Nephron progenitor cell (in vitro differentiated cells): Measurements from ENCODE around the gene STARD7.
A peak's percentile ranks its signal among the peaks of the same experiment; 100 is the strongest.

Experiments used
- DNase-seq: peaks from one replicate; pipeline ENCODE4 v3.0.0; 2021
- H3K27ac Mint-ChIP-seq: 2 replicates; pipeline ENCODE4 v1.8.0; 2021; ENCODE audit warnings: mild to moderate bottlenecking, moderate library complexity, mixed read lengths
- H3K27me3 Mint-ChIP-seq: 2 replicates; pipeline ENCODE4 v1.8.0; 2021; ENCODE audit warnings: mild to moderate bottlenecking, low read depth, mixed read lengths; ENCODE audit not compliant: poor library complexity
- H3K36me3 Mint-ChIP-seq: 2 replicates; pipeline ENCODE4 v1.8.0; 2021; ENCODE audit warnings: low read depth, mixed read lengths
- H3K4me1 Mint-ChIP-seq: 2 replicates; pipeline ENCODE4 v1.8.0; 2021; ENCODE audit warnings: mixed read lengths
- H3K4me3 Mint-ChIP-seq: 2 replicates; pipeline ENCODE4 v1.8.0; 2021; ENCODE audit warnings: mild to moderate bottlenecking, moderate library complexity, mixed read lengths
- H3K9me3 Mint-ChIP-seq: 2 replicates; pipeline ENCODE4 v1.8.0; 2021; ENCODE audit warnings: mild to moderate bottlenecking, moderate library complexity, mixed read lengths
- TF ChIP-seq, protein P1 (sequence below): fragments of 200-600 bp; sonication (generic); IDR thresholded peaks from 2 replicates; pipeline ENCODE4 v1.5.0; 2021; ENCODE audit warnings: antibody characterized with exemption

Gene STARD7

DNA sequence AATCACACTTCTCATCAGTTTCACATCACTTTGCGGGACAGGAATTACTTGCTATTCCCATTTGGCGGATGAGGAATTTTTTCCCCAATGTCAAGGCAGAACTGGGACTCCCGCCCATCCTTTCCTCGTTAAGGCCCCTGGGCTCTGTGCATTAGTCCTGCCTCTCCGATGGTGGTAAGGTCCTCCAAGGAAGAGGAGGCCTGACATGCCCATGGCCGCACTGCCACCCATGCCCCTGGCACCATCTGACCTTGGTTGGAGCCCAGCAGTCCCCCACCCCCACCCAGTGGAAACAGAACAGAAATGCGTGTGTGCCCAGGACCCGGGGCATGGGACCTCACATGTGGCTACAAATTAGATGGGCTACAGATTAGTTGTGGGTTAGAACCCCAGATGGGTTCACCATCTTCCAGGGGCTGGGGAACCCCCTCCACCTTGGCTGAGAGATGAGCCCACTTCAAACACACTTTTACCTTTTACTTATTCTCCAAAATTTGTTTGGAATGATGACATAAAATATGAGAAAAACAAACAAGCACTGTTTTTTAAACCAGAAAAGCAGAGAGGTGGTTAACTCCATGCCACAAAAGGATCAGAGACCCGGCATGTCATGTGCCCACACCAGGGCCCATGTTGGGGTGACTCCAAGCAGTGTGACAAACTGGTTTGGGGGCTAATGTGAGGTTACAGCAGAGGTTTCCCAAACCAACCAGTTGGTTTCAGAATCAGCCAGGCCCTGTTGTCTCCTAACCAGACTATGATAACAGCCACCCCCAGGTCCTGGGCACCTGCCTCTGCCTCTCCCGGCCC, 52.4 kb downstream of the STARD7 start:
- Mint-ChIP-seq H3K27me3 (peaks cover 9% of the 10 kb centered on the region), H3K4me3 (no peak overlapping the region)

DNA sequence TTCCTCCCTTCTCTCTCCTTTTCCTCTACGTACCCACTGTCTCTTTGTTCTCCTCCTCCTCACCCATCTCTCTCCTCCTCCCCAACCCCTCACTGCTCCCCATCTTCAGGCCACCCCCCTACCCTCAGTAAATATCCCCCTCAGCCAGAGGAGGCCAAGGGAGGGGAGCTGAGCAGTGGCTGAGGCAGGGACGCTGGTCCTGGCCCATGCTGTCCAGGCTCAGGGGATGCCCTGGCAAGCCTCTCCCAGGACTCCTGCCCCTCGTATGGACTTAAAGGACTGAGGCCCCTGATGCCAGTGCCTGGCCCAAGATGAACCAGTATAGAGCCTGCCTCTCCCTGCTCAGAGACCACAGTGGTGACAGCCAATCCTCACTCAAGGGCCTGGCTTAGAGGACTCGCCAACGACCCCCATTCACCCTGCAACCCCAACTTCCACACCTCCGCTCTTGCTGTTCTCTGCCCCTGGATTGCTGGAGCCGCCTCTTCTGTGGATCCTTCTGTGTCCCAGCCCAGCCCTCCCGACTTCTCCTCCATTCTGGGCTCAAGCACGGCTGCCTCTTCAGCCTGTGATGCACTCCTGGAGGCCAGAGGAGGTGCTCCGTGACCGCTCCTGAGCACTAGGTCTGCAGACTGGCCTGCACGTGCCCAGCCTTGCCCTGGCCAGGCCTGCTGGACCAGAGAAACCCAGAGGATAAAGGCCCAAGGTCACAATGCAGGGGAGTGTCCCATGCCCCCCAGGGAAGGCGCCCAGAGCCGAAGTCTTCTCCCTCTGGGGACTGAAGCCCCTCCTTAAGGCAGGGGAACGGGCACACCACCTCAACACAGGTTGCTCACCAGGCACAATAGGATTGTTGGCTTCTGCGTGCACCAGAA, 53.9 kb downstream of the STARD7 start:
- TF ChIP-seq, protein P1, sequence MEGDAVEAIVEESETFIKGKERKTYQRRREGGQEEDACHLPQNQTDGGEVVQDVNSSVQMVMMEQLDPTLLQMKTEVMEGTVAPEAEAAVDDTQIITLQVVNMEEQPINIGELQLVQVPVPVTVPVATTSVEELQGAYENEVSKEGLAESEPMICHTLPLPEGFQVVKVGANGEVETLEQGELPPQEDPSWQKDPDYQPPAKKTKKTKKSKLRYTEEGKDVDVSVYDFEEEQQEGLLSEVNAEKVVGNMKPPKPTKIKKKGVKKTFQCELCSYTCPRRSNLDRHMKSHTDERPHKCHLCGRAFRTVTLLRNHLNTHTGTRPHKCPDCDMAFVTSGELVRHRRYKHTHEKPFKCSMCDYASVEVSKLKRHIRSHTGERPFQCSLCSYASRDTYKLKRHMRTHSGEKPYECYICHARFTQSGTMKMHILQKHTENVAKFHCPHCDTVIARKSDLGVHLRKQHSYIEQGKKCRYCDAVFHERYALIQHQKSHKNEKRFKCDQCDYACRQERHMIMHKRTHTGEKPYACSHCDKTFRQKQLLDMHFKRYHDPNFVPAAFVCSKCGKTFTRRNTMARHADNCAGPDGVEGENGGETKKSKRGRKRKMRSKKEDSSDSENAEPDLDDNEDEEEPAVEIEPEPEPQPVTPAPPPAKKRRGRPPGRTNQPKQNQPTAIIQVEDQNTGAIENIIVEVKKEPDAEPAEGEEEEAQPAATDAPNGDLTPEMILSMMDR, result no peak
- no peak for DNase-seq
- no peak overlapping the region for H3K4me3 Mint-ChIP-seq
- peaks cover 52% of the 10 kb centered on the region for H3K4me1 Mint-ChIP-seq
- no peaks in the 10 kb centered on the region for H3K9me3 Mint-ChIP-seq
- peak overlapping the region; percentile 73 for H3K27ac Mint-ChIP-seq
- no peaks in the 10 kb centered on the region for H3K36me3 Mint-ChIP-seq
- peaks cover 9% of the 10 kb centered on the region for H3K27me3 Mint-ChIP-seq

More for the DNA sequence above, 52.4 kb downstream of the STARD7 start:
- TF ChIP-seq, protein P1, result no peak
- Mint-ChIP-seq H3K4me1 (peaks cover 54% of the 10 kb centered on the region), H3K36me3 (no peaks in the 10 kb centered on the region), H3K9me3 (peaks cover 7% of the 10 kb centered on the region), H3K27ac (no peak overlapping the region)
- no peak for DNase-seq

DNA sequence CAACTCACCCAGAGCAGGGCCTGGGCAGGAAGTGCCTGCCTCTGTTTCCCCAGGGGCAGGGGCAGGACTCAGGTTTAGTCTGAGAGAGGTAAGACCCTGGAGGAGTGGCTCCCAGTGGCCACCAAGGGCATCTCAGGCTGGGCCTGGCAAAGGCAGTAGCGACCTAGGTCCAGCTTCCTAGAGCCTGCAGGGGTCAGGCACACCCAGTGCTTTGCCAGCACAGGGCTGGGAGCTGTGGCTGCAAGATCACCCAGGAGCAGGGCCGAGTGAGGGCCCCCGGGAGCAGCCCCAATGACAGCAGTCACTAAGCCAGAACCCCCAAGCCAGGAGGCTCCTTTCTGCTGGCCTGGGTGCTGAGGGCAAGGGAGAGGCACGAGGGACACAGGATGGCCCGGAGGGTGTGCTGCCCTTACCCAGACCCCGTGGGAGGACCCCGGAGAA, 54.6 kb downstream of the STARD7 start:
- Mint-ChIP-seq H3K4me3 (no peak overlapping the region), H3K4me1 (peaks cover 49% of the 10 kb centered on the region), H3K27me3 (peaks cover 7% of the 10 kb centered on the region), H3K36me3 (no peaks in the 10 kb centered on the region), H3K27ac (no peak overlapping the region), H3K9me3 (no peaks in the 10 kb centered on the region)
- no peak for DNase-seq
- TF ChIP-seq, protein P1, result no peak

DNA sequence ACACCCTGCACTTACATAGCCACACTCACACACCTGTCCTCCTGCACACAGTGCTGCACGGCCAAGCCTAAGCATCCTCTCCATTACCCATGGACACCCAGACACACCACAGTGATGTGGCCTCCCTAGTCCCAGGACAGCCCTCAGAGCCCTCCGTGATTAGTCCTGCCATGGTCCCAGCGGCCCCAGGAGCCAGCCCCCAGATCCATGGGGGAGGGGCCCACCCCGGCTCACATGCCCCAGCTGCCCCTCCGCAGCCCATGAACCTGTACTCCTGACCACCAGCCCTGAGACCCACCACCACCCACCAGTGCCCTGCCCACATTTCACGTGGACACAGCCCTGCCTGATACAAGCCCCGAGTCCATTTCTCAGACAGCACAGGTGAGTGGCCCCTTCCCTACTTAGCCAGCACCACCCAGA, 55.3 kb downstream of the STARD7 start:
- H3K4me3 Mint-ChIP-seq, result no peak overlapping the region
- H3K36me3 Mint-ChIP-seq, result no peaks in the 10 kb centered on the region
- peaks cover 48% of the 10 kb centered on the region for H3K4me1 Mint-ChIP-seq
- TF ChIP-seq, protein P1, result no peak
- peaks cover under 1% of the 10 kb centered on the region for H3K27me3 Mint-ChIP-seq
- no peaks in the 10 kb centered on the region for H3K9me3 Mint-ChIP-seq
- no peak for DNase-seq
- no peak overlapping the region for H3K27ac Mint-ChIP-seq

- Mint-ChIP-seq H3K27me3 (no peaks in the 10 kb centered on the region), H3K27ac (peak overlapping the region; percentile 79), H3K4me1 (peaks cover 48% of the 10 kb centered on the region), H3K36me3 (no peaks in the 10 kb centered on the region), H3K9me3 (no peaks in the 10 kb centered on the region), H3K4me3 (no peak overlapping the region)
- DNase-seq, result no peak
- TF ChIP-seq, protein P1, result no peak
These were observed 56.1 kb downstream of the STARD7 start for GRCh38 chr2:96152304-96153161.
